Ecto neural progenitor cell (in vitro differentiated cells): ENCODE measurements around the gene PTPRM.

ENCODE experiments used
- DNase-seq: peaks from one replicate; pipeline ENCODE4 v3.0.0-alpha.2; 2018; ENCODE audit warnings: low spot score

Gene PTPRM

DNA sequence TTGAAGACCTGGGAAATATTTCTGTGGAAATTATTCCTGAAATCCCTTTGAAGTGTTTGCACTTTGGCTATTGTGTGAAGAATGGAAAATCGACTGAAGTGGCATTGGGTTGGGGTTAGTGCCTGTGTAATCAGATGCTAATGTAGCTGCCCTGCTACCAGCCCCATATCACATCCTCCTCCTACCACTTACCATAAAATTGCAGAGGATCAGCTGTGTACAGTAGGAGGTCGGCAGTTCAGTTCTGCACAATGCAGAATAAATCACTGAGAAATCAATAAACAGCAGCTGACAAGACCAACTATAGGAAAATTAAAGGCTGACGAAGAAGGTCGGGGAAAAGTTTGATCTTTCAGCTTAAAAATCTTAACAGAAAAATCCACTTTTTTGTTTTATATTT lies 440.9 kb downstream of the PTPRM start:
- no peak for DNase-seq

GRCh38 chr18:8011361-8011760 lies 444.2 kb downstream of the PTPRM start:
- no peak for DNase-seq

GRCh38 chr18:8011906-8012305 lies 444.8 kb downstream of the PTPRM start:
- DNase-seq: no peak

DNA sequence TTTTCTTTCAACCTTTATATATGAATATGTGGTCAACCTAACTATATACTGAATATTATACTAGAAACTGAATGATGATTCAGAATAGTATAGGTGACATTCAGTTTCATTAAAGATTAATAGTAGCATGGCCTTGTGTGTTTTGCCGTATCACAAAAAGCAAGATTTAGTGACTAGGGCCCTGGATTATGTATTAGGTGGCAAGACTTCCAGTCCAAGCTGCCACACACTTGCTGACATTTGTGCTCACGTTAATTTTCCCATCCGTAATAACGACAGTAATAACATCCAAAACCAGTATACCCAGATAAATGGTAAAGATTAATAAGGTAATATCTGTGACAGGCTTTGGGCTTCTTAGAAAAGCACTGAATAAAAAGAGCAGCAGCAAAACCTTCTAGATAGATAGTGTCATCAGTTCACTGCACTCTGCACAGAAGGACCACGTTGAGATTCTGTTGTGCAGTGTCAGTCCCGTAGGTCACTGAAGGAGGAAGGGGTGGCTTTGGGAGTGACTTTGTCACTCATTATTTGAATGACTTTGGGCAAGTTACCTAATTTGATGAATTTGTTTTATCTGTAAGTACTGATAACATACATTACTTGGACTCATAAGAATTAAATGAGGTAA lies 451.7 kb downstream of the PTPRM start:
- DNase-seq: no peak

DNA sequence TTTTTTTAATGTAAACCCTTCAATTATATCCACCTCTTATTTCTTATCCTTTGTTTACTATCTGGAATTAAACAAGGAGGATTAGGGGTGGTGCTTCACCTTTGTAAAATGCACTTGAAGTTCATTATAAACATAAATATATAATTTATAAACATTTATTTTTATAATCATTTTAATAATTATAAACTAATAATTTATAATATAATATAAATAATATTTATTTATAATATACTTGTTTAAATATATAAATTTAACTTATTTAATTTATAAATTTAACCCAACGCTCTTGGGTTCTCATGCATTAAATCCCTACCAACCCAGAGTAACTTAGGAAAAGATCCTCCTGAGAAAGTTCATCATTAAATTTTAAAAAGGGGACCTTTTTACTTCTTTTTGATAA lies 452.5 kb downstream of the PTPRM start:
- no peak for DNase-seq

DNA sequence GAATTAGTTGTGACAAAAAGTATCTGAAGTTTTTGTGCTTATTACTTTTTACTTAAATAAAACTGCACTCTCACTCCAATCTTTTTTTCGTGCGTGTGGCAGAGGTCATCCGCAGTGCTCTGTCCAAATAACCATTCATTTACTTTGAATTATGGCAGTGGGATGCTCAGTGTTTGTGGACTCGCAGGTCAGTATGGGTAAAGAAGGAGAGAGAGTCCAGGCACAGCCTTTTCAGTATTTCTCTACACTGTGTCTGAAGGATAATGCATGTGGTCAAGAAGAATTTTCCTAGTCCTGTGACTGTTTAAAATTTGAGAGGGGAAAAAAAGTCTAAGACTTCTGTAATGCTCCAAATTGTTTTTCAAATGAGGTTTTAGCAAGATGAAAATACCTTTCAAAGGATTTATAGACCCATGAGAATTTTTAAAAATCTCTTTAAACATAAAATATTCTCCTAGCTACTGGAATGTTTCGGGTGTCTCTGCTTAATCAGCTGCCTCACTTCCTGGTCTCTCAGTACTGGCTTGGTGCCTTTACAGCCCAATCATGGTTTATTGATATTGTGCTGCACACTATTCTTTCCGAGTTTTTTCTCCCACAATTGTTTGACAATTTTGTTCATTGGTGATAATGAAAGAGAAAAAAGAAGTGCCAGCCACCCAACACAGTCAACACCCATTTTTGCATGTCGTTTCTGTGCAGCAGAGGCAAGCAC lies 453.2 kb downstream of the PTPRM start:
- no peak for DNase-seq

GRCh38 chr18:8029061-8029460 lies 461.9 kb downstream of the PTPRM start:
- no peak for DNase-seq

GRCh38 chr18:8029731-8030130 lies 462.6 kb downstream of the PTPRM start:
- no peak for DNase-seq

GRCh38 chr18:8030201-8030600 lies 463.1 kb downstream of the PTPRM start:
- no peak for DNase-seq

GRCh38 chr18:8031496-8031895 lies 464.4 kb downstream of the PTPRM start:
- no peak for DNase-seq

DNA sequence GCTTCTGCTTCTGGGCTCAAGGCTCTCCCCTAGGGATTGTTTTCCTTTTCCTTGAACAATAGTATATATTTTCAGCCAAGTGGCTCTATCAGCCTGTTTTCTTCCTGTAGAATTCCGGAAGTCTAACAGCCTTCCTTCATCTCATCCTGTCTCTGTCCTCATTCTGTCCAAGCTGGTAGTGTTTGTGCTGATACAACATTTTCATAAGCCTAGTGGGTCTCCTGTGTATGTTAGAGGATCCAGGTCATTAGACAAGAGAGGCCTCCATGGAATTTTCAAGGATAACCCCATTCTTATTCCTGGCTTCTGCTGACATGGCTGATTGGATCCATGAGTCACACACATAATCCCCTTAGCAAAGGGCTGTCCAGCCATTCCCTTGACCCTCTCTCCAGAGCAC lies 467.6 kb downstream of the PTPRM start:
- no peak for DNase-seq

DNA sequence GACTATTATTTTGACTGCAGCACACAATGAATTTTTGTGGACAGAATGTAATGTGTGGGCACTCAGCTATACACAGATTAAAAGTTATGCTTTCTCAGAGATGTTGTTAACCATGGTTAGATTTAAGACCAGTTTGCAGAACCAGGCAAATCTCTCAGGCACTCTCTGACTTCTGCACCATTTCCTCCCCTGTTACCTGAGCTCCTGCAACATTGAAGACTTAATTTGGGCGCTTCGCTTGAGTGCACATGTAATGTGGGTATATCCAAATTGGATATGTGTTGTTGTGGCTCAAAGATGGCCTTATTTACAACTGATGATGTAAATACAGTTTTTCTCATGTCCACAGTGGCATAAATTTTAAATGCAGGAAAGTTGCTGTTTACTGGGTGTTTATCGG lies 469.4 kb downstream of the PTPRM start:
- DNase-seq: no peak

- no peak for DNase-seq
Measured at GRCh38 chr18:8037296-8037695, 470.2 kb downstream of the PTPRM start.

DNA sequence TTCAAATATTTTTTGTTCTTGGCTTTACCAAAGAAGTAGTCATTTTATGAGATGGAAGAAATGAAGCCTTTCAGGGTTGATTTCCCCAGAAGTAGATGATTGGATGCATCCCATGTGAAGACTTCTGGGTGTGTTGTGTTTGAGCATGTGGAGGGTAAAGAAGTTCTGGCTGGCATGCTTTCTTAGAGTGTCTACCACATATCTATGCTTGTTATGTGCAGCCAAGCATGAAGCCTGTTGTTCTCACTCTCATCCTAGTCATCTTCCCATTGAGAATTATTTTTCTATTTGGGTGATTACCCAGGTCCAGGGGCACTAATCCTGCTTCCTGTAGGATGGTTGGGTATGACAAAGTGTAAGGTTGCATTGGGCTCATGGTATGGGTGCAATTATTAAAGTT lies 472.9 kb downstream of the PTPRM start:
- DNase-seq: no peak

GRCh38 chr18:8041526-8042111 lies 474.5 kb downstream of the PTPRM start:
- DNase-seq: no peak

- DNase-seq: no peak
Measured at GRCh38 chr18:8044004-8044403, 476.9 kb downstream of the PTPRM start.

GRCh38 chr18:8045160-8045883 lies 478.2 kb downstream of the PTPRM start:
- no peak for DNase-seq

DNA sequence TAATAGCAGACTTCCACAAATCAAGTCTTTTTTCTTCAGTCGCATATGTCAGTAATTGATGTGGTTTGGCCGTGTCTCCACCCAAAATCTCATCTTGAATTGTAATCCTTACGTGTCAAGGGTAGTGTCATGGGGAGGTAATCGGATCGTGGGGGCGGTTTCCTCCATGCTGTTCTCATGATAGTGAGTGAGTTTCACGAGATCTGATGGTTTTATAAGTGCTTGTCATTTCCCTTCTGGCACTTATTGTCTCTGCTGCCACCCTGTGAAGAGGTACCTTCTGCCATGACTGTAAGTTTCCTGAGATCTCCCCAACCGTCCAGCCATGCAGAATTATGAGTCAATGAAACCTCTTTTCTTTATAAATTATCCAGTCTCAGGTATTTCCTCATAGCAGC lies 478.8 kb downstream of the PTPRM start:
- DNase-seq: no peak

- DNase-seq: no peak
Measured at GRCh38 chr18:8046441-8046840, 479.3 kb downstream of the PTPRM start.

GRCh38 chr18:8049147-8049546 lies 482.0 kb downstream of the PTPRM start:
- DNase-seq: no peak

- no peak for DNase-seq
Measured at GRCh38 chr18:8050616-8051329, 483.7 kb downstream of the PTPRM start.

GRCh38 chr18:8051453-8051852 lies 484.3 kb downstream of the PTPRM start:
- no peak for DNase-seq
